HepG2 (cell line): ENCODE measurements around the gene SCGB1D4. TPM values are rescaled to one million over a fixed set of nuclear protein-coding genes. Genes with fewer than 3 reads are reported as not detected.

Source experiments
- ATF2 ChIP-seq: sonication (generic); formaldehyde crosslinking; IDR thresholded peaks from 2 replicates; pipeline ENCODE4 v1.4.0; 2020; ENCODE audit warnings: missing genetic modification reagents
- DPF2 ChIP-seq: sonication (generic); formaldehyde crosslinking; IDR thresholded peaks from 2 replicates; pipeline ENCODE4 v1.4.0; 2020; ENCODE audit warnings: mild to moderate bottlenecking, low read depth, missing genetic modification reagents, borderline replicate concordance
- FOXO1 ChIP-seq: sonication (generic); formaldehyde crosslinking; IDR thresholded peaks from 2 replicates; pipeline ENCODE4 v1.4.0; 2020; ENCODE audit warnings: missing genetic modification reagents
- GATA4 ChIP-seq: sonication (generic); IDR thresholded peaks from 2 replicates; pipeline ENCODE4 v1.6.1; 2016; ENCODE audit warnings: antibody characterized with exemption, low read depth, borderline replicate concordance
- HDAC2 ChIP-seq: sonication (generic); formaldehyde crosslinking; IDR thresholded peaks from 2 replicates; pipeline ENCODE4 v1.4.0; 2020; ENCODE audit warnings: missing genetic modification reagents
- JUN ChIP-seq: sonication (generic); formaldehyde crosslinking; IDR thresholded peaks from 2 replicates; pipeline ENCODE4 v1.4.0; 2020; ENCODE audit warnings: mild to moderate bottlenecking, missing genetic modification reagents
- LCORL ChIP-seq, 2 experiments: fragments of 450-650 bp in 1 of 2; sonication (generic) in 1 of 2; formaldehyde crosslinking in 1 of 2; IDR thresholded peaks; 2 replicates each; pipeline versions ENCODE4 v1.5.0 to v1.6.1; 2017 to 2020; ENCODE audit warnings: antibody characterized with exemption in 1 of 2, missing genetic modification reagents in 1 of 2
- MAFK ChIP-seq, 2 experiments: IDR thresholded peaks in 1 of 2; conservative IDR thresholded peaks in 1 of 2; 2 replicates each; pipeline ENCODE4 v1.6.1; 2011; ENCODE audit warnings: improper control_type of control experiment in 2 of 2, low read length in 2 of 2
- NFE2L1 ChIP-seq: sonication (generic); formaldehyde crosslinking; IDR thresholded peaks from 2 replicates; pipeline ENCODE4 v1.4.0; 2020; ENCODE audit warnings: missing genetic modification reagents, mild to moderate bottlenecking, borderline replicate concordance
- NR2F6 ChIP-seq, 2 experiments: IDR thresholded peaks; 2 replicates each; pipeline ENCODE4 v1.6.1; 2016; ENCODE audit warnings: antibody characterized with exemption in 1 of 2, mild to moderate bottlenecking in 1 of 2
- SMARCE1 ChIP-seq: fragments of 450-650 bp; IDR thresholded peaks from 2 replicates; pipeline ENCODE4 v1.6.1; 2017; ENCODE audit warnings: borderline replicate concordance
- TBL1XR1 ChIP-seq: fragments of 150-350 bp; IDR thresholded peaks from 2 replicates; pipeline ENCODE4 v1.6.1; 2014; ENCODE audit warnings: borderline replicate concordance, low read length; ENCODE audit not compliant: partially characterized antibody
- ZBTB49 ChIP-seq: sonication (generic); formaldehyde crosslinking; IDR thresholded peaks from 2 replicates; pipeline ENCODE4 v1.4.0; 2020; ENCODE audit warnings: missing genetic modification reagents, borderline replicate concordance
- ZC3H4 ChIP-seq: sonication (generic); formaldehyde crosslinking; IDR thresholded peaks from 2 replicates; pipeline ENCODE4 v1.4.0; 2020; ENCODE audit warnings: missing genetic modification reagents, borderline replicate concordance
- ZNF652 ChIP-seq: IDR thresholded peaks from 2 replicates; pipeline ENCODE4 v1.6.1; 2016; ENCODE audit warnings: low read depth, borderline replicate concordance
- ZNF670 ChIP-seq: sonication (generic); formaldehyde crosslinking; IDR thresholded peaks from 2 replicates; pipeline ENCODE4 v1.8.0; 2022; ENCODE audit warnings: mild to moderate bottlenecking, missing genetic modification reagents, borderline replicate concordance
- polyA plus RNA-seq, 8 experiments: library from polyadenylated mRNA; depleted of rRNA in 3 of 8; stranded (reverse) in 7 of 8; unstranded in 1 of 8; fragments of >200 nt; fragmentation: Illumina TruSeq in 4 of 8; extraction: Trizol in 4 of 8; gene quantifications; 2 replicates each; pipeline versions ENCODE4 v1.2.1 to v1.2.3, GENCODE V29; 2011 to 2016; ENCODE audit warnings: low read depth in 4 of 8, missing spikeins in 1 of 8, mixed read lengths in 1 of 8; ENCODE audit not compliant: insufficient read depth in 1 of 8
- total RNA-seq, 5 experiments: library from RNA; depleted of rRNA; stranded (reverse); fragments of >200 nt; fragmentation: Illumina TruSeq; extraction: Trizol; gene quantifications; 2 replicates each; pipeline ENCODE4 v1.2.3, GENCODE V29; 2016; ENCODE audit warnings: low read depth in 1 of 5
- TF ChIP-seq, protein P1 (sequence below): IDR thresholded peaks from 2 replicates; pipeline ENCODE4 v1.6.1; 2016; ENCODE audit warnings: missing compliant biosample characterization, missing genetic modification reagents, borderline replicate concordance
- TF ChIP-seq, protein P2 (sequence below): sonication (generic); formaldehyde crosslinking; IDR thresholded peaks from 2 replicates; pipeline ENCODE4 v1.5.0; 2020; ENCODE audit warnings: mild to moderate bottlenecking, missing genetic modification reagents, borderline replicate concordance

SCGB1D4 gene
- total and polyA plus RNA-seq, 2 of the 13 experiments (the other 11 are each of a cell fraction or from before 2014, with no cell fraction given) = not detected

DNA sequence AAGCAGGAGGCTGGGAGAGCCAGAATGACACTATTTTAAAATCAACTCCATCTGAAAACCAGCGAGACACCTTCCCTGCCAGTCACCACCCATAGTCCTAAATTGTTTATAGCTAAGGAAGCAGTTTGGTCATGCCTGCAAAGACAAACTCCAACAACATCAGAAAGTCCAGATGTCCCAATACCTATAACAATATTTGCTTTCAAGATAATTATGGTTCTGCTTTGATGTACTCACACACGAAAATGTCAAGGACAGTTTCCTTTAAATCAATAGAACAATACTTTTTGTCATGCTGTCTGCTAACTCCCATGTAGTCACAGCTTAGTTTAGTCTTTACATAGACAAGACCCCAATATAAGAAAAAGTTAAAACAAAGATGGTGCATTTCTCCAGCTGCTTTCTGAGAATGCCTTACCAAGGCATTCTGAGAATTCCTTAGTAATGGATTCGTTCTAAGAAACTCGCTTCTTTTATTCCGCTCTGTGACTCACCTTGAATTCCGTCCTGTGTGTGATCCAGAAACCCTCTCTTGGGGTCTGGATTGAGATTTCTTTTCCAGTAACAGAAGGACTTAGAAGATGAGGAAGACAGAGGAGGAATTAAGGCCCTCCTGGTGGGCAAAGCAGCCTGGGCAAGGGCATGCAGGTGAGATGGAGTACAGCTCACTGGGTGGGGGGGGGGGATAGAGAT, 38.5 kb downstream of the SCGB1D4 start (continued):
- TF ChIP-seq, protein P1, sequence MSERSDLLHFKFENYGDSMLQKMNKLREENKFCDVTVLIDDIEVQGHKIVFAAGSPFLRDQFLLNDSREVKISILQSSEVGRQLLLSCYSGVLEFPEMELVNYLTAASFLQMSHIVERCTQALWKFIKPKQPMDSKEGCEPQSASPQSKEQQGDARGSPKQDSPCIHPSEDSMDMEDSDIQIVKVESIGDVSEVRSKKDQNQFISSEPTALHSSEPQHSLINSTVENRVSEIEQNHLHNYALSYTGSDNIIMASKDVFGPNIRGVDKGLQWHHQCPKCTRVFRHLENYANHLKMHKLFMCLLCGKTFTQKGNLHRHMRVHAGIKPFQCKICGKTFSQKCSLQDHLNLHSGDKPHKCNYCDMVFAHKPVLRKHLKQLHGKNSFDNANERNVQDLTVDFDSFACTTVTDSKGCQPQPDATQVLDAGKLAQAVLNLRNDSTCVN (CRISPR knock-in tag) = no peak; the same call in 1 of the 2 replicates
- TF ChIP-seq SMARCE1 (peak; percentile 85; the same call in 1 of the 2 replicates), ATF2 (CRISPR knock-in tag) (peak; percentile 79), ZNF670 (CRISPR knock-in tag) (0 out of 2 replicates have a peak, but pooled peaks have one; percentile 44), GATA4 (peak; percentile 88; the same call in 1 of the 2 replicates), LCORL (IDR thresholded peaks at IDR 0.05) (peak; percentile 65), LCORL (CRISPR knock-in tag; IDR thresholded peaks at IDR 0.05) (peak; percentile 88), NFE2L1 (CRISPR knock-in tag) (no peak), FOXO1 (CRISPR knock-in tag) (peak; percentile 97), ZC3H4 (no peak), ZNF652 (CRISPR knock-in tag) (peak; percentile 7; the same call in 1 of the 2 replicates), JUN (CRISPR knock-in tag) (no peak), MAFK (conservative IDR thresholded peaks at IDR 0.05 in 1 of 2, IDR thresholded peaks at IDR 0.05 in 1 of 2; ENCODE audit: low read length in 2 of 2) (no peak), DPF2 (CRISPR knock-in tag) (peak; percentile 90; the same call in 1 of the 2 replicates), HDAC2 (CRISPR knock-in tag) (peak; percentile 97), ZBTB49 (CRISPR knock-in tag) (no peak), NR2F6 (IDR thresholded peaks at IDR 0.05) (peak; percentile 84), NR2F6 (CRISPR knock-in tag; IDR thresholded peaks at IDR 0.05) (peak; percentile 79), TBL1XR1 (peak; percentile 81)
- TF ChIP-seq, protein P2, sequence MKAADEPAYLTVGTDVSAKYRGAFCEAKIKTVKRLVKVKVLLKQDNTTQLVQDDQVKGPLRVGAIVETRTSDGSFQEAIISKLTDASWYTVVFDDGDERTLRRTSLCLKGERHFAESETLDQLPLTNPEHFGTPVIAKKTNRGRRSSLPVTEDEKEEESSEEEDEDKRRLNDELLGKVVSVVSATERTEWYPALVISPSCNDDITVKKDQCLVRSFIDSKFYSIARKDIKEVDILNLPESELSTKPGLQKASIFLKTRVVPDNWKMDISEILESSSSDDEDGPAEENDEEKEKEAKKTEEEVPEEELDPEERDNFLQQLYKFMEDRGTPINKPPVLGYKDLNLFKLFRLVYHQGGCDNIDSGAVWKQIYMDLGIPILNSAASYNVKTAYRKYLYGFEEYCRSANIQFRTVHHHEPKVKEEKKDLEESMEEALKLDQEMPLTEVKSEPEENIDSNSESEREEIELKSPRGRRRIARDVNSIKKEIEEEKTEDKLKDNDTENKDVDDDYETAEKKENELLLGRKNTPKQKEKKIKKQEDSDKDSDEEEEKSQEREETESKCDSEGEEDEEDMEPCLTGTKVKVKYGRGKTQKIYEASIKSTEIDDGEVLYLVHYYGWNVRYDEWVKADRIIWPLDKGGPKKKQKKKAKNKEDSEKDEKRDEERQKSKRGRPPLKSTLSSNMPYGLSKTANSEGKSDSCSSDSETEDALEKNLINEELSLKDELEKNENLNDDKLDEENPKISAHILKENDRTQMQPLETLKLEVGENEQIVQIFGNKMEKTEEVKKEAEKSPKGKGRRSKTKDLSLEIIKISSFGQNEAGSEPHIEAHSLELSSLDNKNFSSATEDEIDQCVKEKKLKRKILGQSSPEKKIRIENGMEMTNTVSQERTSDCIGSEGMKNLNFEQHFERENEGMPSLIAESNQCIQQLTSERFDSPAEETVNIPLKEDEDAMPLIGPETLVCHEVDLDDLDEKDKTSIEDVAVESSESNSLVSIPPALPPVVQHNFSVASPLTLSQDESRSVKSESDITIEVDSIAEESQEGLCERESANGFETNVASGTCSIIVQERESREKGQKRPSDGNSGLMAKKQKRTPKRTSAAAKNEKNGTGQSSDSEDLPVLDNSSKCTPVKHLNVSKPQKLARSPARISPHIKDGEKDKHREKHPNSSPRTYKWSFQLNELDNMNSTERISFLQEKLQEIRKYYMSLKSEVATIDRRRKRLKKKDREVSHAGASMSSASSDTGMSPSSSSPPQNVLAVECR (CRISPR knock-in tag) = peak; percentile 46; the same call in 1 of the 2 replicates
